DND-41 (cell line): ENCODE data around the gene SSH3.
"Not testable (repeated sequence)": the region's sequence is repeated elsewhere in the genome, so short reads cannot be mapped to it uniquely, and the experiment has no call there.

Source experiments
- ATAC-seq: fragments of 200-7000 bp; cut with Tn5 transposase; 3 replicates; pipeline ENCODE4 v1.9.1; 2021; ENCODE audit warnings: low read depth; ENCODE audit not compliant: insufficient read depth
- DNase-seq: peaks from one replicate; pipeline ENCODE4 v3.0.0-alpha.2; 2020
- H2AFZ ChIP-seq: 2 replicates; pipeline ENCODE4 v1.6.0; 2012; ENCODE audit warnings: low read depth, low read length
- H3K27ac ChIP-seq: 2 replicates; pipeline ENCODE4 v1.5.1; 2012; ENCODE audit warnings: low read length, inconsistent platforms
- H3K27me3 ChIP-seq: fragments of 200-600 bp; sonication (generic); 2 replicates; pipeline ENCODE4 v1.6.0; 2012; ENCODE audit warnings: low read length, mild to moderate bottlenecking, inconsistent platforms; ENCODE audit not compliant: insufficient read depth, poor library complexity
- H3K36me3 ChIP-seq: 2 replicates; pipeline ENCODE4 v1.5.1; 2012; ENCODE audit warnings: low read length, inconsistent platforms; ENCODE audit not compliant: insufficient read depth
- H3K4me1 ChIP-seq: 2 replicates; pipeline ENCODE4 v1.5.1; 2012; ENCODE audit warnings: mild to moderate bottlenecking, low read length; ENCODE audit not compliant: insufficient read depth
- H3K4me2 ChIP-seq: 2 replicates; pipeline ENCODE4 v1.6.0; 2012; ENCODE audit warnings: mild to moderate bottlenecking, moderate library complexity, low read length, inconsistent platforms; ENCODE audit not compliant: insufficient read depth
- H3K4me3 ChIP-seq, 2 experiments: fragments of 200-600 bp in 1 of 2; shearing (Covaris generic) in 1 of 2; 2 replicates each; pipeline ENCODE4 v1.5.1; 2012 to 2016; ENCODE audit warnings: inconsistent platforms in 2 of 2, low read length in 2 of 2, mild to moderate bottlenecking in 2 of 2, low read depth in 1 of 2, moderate library complexity in 1 of 2
- H3K79me2 ChIP-seq: 2 replicates; pipeline ENCODE4 v1.6.0; 2012; ENCODE audit warnings: low read length, inconsistent platforms; ENCODE audit not compliant: insufficient read depth
- H3K9ac ChIP-seq: 2 replicates; pipeline ENCODE4 v1.6.0; 2012; ENCODE audit warnings: low read depth, mild to moderate bottlenecking, inconsistent platforms, low read length, moderate library complexity
- H3K9me3 ChIP-seq: 2 replicates; pipeline ENCODE4 v1.5.1; 2012; ENCODE audit warnings: low read length, moderate library complexity, mild to moderate bottlenecking, inconsistent platforms; ENCODE audit not compliant: insufficient read depth, severe bottlenecking
- H4K20me1 ChIP-seq: 2 replicates; pipeline ENCODE4 v1.6.0; 2012; ENCODE audit warnings: low read length; ENCODE audit not compliant: insufficient read depth
- EZH2 ChIP-seq: IDR thresholded peaks from 3 replicates; pipeline ENCODE4 v1.6.1; 2012; ENCODE audit warnings: borderline replicate concordance, low read depth, mild to moderate bottlenecking, moderate library complexity, low read length, inconsistent platforms; ENCODE audit not compliant: severe bottlenecking
- TF ChIP-seq, protein P1 (sequence below): IDR thresholded peaks from 2 replicates; pipeline ENCODE4 v1.5.1; 2012; ENCODE audit warnings: borderline replicate concordance, low read length, moderate library complexity, mild to moderate bottlenecking; ENCODE audit not compliant: poor library complexity, severe bottlenecking; ENCODE audit errors: extremely low read depth

SSH3 gene

DNA sequence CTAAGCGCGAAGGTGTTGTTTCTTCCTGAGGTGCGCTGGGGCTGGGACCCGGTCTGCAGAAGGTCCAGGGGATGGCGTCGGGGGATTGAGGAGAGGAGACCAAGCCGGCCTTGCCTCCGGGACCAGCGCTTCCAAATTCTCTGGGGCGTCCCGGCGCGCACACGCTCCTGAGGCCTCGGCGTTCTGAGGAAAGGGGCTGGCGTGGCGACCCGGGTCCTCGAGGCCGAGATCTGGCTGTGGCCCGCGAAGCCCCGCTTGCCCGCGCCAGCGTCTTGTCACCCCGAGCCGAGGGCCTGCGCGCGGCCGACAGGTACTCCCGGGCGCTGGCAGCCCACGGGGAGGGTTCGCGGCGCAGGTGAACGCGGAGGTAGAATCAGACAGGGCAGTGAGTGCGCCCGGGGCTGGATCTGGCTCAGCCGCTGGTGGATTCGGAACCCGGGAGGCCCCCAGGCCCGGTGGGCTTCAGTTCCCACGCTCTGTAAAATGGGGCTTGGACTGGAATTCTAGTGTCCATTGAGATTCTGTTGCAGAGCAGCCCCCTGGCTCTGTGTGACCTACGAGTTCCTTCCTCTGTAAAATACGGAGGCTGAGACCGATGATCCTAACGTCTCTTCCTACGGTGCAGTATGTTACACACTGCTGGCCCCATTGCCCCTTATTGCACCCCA, 14.7 kb downstream of the SSH3 start:
- no peak for TF ChIP-seq EZH2
- TF ChIP-seq, protein P1, sequence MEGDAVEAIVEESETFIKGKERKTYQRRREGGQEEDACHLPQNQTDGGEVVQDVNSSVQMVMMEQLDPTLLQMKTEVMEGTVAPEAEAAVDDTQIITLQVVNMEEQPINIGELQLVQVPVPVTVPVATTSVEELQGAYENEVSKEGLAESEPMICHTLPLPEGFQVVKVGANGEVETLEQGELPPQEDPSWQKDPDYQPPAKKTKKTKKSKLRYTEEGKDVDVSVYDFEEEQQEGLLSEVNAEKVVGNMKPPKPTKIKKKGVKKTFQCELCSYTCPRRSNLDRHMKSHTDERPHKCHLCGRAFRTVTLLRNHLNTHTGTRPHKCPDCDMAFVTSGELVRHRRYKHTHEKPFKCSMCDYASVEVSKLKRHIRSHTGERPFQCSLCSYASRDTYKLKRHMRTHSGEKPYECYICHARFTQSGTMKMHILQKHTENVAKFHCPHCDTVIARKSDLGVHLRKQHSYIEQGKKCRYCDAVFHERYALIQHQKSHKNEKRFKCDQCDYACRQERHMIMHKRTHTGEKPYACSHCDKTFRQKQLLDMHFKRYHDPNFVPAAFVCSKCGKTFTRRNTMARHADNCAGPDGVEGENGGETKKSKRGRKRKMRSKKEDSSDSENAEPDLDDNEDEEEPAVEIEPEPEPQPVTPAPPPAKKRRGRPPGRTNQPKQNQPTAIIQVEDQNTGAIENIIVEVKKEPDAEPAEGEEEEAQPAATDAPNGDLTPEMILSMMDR: no peak
- H3K4me1 ChIP-seq: peaks cover 20% of the 10 kb centered on the region
- DNase-seq (no peak), ATAC-seq (peak; percentile 30)
- no peaks in the 10 kb centered on the region for H3K36me3 ChIP-seq
- H3K9ac ChIP-seq: peak overlapping the region; percentile 78
- H3K27me3 ChIP-seq: no peaks in the 10 kb centered on the region
- H4K20me1 ChIP-seq: no peaks in the 10 kb centered on the region
- peak overlapping the region; percentile 90 for H2AFZ ChIP-seq
- no peak overlapping the region; the same call in 1 of the 2 replicates for H3K27ac ChIP-seq
- no peaks in the 10 kb centered on the region for H3K9me3 ChIP-seq
- peak overlapping the region; percentile 88 for H3K4me2 ChIP-seq
- no peaks in the 10 kb centered on the region; the same call in 1 of the 2 replicates for H3K79me2 ChIP-seq
- peak overlapping the region; percentile 34 to 78; a peak in 3 of 4 replicates for H3K4me3 ChIP-seq

DNA sequence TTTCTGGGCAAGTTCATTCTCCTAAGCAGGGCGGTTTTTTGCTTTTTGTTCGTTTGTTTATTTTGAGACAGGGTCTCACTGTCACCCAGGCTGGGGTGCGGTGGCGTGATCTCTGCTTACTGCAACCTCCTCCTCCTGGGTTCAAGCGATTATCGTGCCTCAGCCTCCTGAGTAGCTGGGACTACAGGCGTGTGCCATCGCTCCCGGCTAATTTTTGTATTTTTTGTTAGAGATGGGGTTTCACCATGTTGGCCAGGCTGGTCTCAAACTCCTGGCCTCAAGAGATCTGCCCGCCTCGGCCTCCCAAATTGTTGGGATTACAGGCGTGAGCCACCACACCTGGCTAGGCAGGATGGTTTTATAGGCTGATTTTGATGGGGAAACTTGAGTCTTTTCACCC, 15.5 kb downstream of the SSH3 start:
- Histone ChIP-seq H3K9ac (peak overlapping the region; percentile 78; the same call in 1 of the 2 replicates), H3K4me2 (peak overlapping the region; percentile 88), H3K4me1 (peaks cover 20% of the 10 kb centered on the region), H2AFZ (0 out of 2 replicates have a peak overlapping the region, but pooled peaks have one; percentile 90), H3K4me3 (peak overlapping the region in 1 of 2 experiments; percentile 78; a peak in 2 of 4 replicates)
- not testable (repeated sequence) for DNase-seq, H3K36me3 ChIP-seq, H3K27ac ChIP-seq, H3K27me3 ChIP-seq, H4K20me1 ChIP-seq, H3K9me3 ChIP-seq, ATAC-seq, H3K79me2 ChIP-seq

DNA sequence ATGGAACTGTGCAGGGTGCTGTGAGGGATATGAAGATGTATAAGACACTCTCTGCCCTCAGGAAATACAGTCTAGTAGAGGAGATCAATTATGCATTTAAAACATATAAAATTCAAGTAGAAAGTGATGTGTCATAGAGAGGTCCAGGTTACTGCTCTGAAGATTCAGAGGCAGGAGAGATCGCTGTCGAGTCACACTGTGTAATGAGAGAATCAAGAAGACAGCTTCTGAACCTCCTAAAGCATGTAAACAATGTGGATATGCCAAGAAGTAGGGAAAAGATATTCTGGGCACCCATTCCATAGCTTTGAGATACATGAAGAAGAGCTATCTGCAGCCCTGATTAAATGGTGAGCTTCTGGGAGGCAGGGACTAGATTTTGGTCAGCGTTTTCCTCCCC, 16.7 kb downstream of the SSH3 start:
- no peaks in the 10 kb centered on the region; the same call in 1 of the 2 replicates for H3K79me2 ChIP-seq
- H3K27ac ChIP-seq: no peak overlapping the region
- H2AFZ ChIP-seq: no peak overlapping the region
- no peak overlapping the region for H3K9ac ChIP-seq
- no peaks in the 10 kb centered on the region for H4K20me1 ChIP-seq
- ATAC-seq: no peak
- no peaks in the 10 kb centered on the region for H3K36me3 ChIP-seq
- no peak overlapping the region for H3K4me2 ChIP-seq
- H3K9me3 ChIP-seq: no peaks in the 10 kb centered on the region
- no peak overlapping the region for H3K4me3 ChIP-seq
- no peak for DNase-seq
- no peaks in the 10 kb centered on the region for H3K27me3 ChIP-seq
- H3K4me1 ChIP-seq: peaks cover 20% of the 10 kb centered on the region
- TF ChIP-seq EZH2: no peak
- TF ChIP-seq, protein P1: no peak

DNA sequence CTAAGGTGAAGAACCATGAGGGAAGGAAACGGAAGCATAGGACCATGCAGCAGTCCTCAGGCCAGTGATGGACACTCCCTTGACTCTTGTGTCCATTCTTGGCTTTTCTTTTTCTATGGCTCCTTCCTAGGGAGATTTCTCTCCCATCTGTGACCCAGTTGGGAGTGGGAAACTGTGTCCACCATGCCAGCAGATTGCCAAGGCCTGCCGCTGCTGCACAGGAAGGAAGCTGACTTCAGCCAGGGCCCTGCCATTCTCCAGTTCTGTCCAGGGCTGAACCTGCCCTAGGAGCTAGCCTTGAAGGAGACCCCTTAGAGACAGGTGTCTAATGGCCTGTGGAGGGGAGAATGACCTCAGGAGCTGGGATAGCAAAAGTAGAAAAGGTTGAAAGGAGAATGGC, 17.4 kb downstream of the SSH3 start:
- no peaks in the 10 kb centered on the region for H3K27me3 ChIP-seq
- no peaks in the 10 kb centered on the region for H4K20me1 ChIP-seq
- H3K9me3 ChIP-seq: no peaks in the 10 kb centered on the region
- H2AFZ ChIP-seq: no peak overlapping the region
- DNase-seq (no peak), ATAC-seq (no peak)
- no peak overlapping the region for H3K27ac ChIP-seq
- no peaks in the 10 kb centered on the region for H3K36me3 ChIP-seq
- TF ChIP-seq EZH2: no peak
- TF ChIP-seq, protein P1: no peak
- H3K9ac ChIP-seq: no peak overlapping the region
- no peaks in the 10 kb centered on the region; the same call in 1 of the 2 replicates for H3K79me2 ChIP-seq
- no peak overlapping the region for H3K4me2 ChIP-seq
- no peak overlapping the region for H3K4me3 ChIP-seq
- H3K4me1 ChIP-seq: peaks cover 20% of the 10 kb centered on the region
